GM19397 (cell line): ENCODE measurements around the gene C1QB.
"Not testable (repeated sequence)": the region's sequence is repeated elsewhere in the genome, so short reads cannot be mapped to it uniquely, and the experiment has no call there.

Experiments used
- ATAC-seq: cut with Tn5 transposase; IDR thresholded peaks from one replicate; pipeline ENCODE4 v1.9.1; 2021; ENCODE audit warnings: mild to moderate bottlenecking, moderate library complexity; ENCODE audit not compliant: unreplicated experiment

C1QB gene

DNA sequence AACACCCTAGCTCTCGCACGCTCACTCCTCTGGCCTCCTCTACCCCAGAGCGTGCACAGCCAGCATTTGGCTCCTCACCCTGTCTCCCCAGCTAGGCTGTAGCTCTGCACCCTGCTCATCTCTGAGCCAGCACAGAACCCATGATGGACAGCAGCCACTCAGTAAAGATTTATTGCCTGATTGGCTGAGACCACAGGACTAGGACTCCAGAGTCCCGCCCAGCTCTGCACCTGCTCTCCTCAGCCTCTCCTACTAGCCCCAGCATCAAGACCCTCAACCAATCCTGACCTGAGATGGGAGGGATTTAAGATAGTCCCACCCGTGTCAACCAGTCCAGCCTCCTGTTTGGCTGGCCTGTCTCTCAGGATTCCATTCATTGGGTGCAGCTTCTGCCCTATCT is 9.3 kb downstream of the C1QB start:
- no peak for ATAC-seq

DNA sequence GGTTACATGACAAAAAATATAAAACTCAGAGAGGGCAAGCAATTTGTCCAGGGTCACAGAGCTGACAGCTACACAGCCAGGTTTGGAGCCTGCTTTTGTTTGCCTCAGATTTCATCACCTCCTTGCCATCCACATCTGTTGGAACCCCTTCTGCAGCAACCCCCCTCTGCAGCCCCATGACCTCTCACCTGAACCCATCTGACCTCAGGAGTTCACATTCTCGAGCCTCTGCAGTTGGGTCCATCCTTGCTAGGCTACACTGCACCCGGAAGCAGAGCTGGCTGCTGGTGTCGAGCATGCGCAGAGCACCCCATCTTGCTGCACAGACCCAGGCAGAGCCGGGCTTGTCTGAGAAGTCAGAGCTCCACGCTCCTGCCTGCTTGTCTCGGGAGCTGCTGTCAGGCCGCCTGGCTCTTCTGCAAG is 10.0 kb downstream of the C1QB start:
- ATAC-seq, result no peak

DNA sequence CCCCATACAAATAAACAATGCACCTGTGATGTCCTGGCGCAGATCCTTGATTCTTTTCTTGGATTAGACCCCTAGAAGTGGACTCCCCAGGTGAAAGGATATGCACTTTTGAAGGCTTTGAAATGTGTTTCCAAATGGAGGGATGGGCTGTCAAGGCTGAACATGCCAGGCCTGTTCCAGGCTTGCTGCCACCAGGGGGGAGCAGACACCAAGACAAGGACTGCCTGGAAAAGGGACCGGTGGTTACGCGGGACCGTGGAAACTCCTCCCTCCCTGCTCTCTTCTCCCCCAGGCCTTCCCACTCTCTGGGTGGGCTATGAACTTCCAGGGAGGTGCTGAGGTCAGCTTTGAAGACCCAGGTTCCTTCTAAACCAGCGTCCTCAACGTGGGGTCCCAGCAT is 12.7 kb downstream of the C1QB start:
- ATAC-seq, result no peak

DNA sequence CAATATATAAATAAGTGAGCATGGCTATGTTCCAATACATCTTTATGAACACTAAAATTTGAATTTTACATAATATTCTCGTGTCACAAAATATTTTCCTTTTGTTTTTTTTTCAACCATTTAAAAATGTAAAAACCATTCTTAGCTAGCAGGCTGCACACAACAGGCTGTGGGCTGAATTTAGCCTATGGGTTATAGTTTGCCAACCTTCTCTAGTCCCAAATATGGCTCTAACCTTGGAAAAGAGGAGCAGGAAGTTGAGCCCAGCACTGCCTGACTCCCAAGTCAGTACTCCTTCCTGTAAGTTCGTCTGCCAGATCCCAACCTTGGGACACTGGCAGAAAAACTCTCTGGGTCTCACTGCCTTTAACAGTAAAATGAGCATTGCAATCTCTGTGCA is 13.4 kb downstream of the C1QB start:
- no peak for ATAC-seq

DNA sequence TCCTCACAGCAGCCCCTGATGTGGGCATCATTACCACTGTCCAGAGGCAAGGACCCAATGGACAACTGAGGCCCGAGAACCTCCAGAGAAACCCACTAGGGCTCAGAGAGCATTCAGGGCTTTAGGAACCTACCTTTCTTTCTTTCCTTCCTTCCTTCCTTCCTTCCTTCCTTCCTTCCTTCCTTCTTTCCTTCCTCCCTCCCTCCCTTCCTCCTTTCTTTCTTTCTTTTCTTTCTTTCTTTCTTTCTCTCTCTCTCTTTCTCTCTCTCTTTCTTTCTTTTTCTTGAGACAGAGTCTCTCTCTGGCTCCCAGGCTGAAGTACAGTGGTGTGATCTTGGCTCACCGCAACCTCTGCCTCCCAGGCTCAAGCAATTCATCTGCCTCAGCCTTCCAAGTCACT is 15.8 kb downstream of the C1QB start:
- not testable (repeated sequence) for ATAC-seq

DNA sequence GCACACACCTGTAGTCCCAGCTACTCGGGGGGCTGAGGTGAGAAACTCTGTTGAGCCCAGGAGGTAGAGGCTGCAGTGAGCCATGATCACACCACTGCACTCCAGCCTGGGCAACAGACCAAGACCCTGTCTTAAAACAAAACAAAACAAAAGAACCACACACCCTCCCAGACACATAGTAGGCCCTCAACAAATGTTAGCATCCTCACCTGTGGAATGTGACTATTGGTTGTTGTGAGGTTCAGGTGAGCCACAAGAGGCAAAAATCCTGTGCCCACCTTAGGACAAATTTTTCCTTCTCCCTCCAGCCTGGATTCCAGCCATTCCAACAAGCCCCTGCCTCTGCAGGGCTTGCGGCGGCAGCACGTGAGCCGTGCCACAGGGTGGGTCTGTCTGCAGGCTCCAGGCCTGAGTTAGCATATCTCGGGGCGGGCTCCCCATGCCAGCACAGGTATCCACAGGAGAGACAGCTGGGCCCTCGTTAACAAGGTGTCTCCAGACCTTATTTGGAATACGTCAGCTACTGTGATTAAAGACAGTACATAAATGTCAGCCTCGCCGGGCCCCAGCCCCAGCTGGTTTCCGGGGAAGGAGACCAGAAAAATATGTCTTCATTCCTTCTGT is 17.4 kb downstream of the C1QB start:
- no peak for ATAC-seq

DNA sequence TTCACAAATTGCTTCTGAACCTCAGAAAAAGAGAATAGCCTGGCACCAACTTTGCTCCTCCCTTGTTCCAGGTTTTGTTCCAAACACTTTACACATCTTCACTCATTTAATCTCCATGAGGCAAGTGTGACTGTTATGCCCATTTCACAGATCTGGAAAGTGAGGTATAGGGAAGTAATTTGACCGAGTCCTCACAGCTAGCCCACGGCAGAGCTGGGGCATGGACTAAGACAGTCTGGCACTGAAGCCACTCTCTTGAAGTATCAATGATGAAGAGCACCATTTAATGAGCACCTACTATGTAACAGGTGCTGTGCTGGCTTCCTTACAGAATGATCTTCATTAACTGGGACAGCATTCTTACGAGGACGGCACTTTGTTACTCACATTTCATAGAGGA is 19.0 kb downstream of the C1QB start:
- ATAC-seq, result no peak

DNA sequence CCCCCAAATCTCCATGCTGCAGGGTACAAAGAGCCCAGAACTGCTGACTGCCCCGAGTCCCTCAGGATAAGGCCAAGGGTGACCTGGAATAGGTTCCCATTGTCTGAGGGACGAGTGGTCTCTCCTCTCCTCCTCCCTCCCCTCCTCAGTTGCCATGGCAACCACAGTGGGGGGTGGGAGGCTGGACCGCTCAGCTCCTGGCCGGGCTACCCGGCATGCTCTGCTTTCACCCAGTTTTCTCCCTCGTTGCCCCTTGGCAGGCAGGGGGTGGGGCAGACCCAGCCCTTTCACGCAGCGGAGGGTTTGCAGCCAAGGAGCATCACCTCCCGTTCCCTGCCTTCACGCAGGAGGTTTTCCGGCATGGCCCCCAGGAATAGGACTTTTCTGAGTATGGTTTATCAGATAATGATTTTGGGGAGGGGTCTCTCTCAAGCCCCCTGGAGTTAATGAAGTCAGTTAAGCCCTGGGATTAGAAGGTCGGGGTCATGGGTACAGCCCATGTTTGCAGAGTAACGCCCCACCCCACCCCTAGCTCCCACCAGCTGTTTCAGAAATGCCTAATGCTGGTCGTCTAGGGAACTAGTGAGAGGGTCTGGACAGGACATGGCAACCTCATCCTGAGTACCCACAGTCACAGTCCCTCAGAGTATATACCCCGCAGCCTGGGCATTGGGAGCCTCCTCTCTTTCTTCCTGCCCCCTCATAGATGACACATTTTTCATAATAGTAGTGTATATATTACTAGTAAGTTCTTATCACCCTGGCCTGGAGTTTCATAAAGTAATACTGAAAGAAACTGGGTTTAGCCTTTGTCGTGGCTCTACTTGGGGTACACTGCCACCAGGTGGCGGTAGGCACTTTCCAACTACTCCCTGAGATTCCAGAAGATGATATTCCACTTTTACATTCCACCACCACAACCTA is 20.7 kb downstream of the C1QB start:
- no peak for ATAC-seq

DNA sequence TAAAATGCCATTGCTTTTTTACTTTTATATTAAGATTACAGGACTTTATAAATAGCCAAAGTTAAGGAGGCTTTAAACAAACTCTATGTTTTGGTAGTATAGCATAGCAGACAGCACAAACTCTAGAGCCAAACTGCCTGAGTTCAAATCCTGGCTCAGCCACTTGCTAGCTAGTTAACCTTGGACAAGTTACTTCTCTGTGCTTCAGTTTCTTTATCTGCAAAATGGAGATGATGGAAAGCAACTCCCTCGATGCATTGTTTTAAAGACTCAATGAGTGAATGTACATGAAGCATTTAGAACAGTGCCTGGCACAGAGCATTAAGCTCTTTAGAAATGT is 21.3 kb downstream of the C1QB start:
- ATAC-seq, result no peak

DNA sequence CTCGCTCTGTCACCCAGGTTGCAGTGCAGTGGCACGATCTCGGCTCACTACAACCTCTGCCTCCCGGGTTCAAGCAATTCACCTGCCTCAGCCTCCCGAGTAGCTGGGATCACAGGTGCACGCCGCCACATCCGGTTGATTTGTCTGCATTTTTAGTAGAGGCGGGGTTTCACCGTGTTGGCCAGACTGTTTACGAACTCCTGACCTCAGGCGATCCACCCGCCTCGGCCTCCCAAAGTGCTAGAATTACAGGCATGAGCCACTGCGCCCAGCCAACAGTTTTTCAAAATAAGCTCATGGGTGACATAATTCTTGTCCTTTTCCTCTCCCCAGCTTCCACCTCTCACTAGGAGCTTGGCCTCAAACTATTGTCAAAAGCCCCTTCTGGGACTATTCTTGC is 23.1 kb downstream of the C1QB start:
- not testable (repeated sequence) for ATAC-seq

DNA sequence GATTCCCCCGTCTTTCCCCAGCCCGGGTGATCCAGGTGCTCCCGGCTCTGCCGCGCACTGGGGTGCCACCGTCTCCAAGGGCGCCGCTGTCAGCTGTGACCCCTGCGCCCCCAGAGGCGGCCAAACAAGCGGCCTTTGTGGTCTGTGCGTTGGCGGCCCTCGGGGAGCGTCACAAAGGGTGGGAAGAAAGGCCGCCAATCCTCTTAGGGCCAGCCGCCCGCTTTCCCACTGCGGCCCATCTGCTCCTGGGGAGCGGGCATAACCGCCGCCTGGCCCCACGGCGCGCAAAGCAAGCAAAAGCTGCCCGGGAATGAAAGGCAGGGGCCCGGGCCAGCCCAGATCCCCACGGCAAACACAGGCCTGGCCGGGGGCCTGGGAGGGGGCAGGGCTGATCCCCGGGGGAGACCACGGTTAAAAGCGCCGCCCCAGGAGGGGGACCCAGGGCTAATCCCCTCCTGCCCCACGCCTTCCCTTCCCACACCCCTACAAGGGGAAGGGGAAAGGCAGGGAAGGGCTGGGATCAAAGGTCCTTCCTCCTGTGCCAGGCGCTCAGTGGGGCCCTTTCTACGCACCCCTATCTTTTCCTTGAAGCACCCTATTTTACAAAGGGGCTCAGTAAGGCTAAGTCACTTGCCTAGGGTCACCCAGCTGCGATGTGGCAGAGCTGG is 24.0 kb downstream of the C1QB start:
- no peak for ATAC-seq

DNA sequence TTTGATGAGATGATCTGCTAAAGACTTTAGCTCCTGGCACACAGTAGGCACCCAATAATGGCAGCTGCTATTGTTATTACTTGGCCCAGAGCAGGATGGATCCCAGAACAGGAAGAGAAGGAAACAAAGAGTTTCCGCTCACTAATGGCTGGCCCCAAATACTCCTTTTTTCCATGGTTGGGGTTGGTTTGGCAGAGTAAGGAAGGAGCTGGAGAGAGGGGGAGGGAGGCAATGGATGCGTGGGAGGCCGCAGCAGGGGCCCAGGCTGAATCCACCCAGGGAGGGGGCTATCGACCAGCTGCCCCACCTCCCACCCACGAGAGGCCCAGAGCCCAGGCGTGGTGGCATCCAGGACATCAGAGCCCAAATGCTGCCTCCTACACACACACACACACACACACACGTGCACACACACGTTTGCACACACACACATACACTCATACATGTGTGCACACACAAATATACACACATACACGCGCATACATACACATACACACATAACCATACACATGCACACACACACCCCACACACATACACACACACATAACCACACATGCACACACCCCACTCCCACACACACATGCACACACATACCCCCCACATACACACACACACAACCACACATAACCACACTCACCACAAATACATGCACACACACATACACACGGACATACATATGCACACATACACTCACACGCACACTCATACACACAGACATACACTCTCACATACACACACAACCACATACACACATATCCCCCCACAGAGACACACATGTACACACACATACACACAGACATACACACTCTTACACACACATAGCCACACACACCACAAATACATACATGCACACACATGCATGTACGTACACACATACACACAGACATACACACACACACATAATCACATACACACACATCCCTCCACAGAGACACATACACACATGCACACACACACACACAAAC is 25.2 kb downstream of the C1QB start:
- no peak for ATAC-seq

DNA sequence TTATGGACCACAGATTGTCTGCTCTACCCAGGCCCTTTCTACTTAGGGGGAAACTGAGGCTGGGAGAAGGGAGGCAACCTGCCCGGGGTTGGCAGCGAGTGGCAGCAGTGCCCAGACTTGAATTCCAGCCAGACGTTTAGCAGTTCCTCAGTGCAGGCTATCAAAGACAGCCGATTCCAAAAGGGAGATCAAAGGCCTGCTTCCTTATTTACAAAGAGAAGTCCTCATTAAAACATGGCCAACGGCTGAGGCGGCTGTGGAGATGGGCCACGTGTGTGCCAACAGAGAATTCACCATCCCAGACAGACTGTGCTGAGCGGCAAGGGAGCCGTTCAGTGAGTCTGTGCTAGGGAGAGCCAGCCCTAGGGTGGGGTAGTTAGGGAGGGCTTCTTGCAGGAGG is 27.7 kb downstream of the C1QB start:
- no peak for ATAC-seq

DNA sequence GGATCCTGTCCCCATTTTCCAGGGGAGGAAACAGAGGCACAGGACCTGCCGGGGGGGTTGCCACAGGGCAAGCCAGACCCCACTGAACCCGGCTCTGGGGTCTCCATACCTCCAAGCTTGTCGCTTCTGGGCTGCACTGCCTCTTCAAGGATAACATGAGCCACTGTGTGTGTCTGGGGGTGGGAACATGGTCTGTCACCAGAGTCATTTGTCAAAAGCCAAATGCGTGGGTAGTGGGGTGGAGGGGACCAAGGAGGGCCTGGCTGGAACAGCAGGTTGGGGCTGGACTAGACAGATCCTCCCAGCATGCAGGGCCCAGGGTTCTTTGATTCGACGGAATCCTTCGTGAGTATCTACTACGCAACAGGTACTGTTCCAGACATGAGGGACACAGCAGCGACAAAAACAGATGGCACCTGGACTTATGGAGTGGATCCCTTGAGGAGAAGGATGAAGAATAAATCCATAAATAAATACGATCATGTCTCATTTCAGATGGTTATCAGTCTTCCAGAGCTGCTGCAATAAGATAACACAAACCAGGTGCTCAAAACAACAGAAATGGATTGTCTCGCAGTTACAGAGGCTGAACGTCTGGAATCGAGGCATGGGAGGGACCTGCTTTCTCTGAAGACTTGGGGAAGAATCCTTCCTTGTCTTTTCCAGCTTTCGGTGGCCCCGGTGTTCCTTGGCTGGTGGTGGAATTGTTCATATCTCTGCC is 28.7 kb downstream of the C1QB start:
- ATAC-seq, result no peak

DNA sequence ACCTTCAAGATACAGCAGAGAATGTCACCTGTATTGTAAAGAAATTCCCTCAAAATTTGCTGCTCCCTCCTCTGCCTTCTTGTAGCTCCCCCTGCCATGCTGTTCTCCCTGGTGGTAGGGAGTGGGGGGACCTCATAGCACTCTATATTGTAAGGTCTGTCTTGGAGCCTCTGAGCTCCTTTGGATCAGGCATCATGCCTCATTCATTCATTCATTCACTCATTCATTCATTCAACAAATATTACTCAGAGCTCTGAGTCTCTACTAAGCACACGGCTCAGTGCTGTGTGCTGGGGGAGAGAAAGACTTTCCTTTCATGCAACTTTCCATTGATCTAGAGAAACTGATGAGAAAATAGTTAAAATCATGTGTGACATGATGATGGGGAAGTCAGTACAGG is 30.5 kb downstream of the C1QB start:
- ATAC-seq, result no peak

DNA sequence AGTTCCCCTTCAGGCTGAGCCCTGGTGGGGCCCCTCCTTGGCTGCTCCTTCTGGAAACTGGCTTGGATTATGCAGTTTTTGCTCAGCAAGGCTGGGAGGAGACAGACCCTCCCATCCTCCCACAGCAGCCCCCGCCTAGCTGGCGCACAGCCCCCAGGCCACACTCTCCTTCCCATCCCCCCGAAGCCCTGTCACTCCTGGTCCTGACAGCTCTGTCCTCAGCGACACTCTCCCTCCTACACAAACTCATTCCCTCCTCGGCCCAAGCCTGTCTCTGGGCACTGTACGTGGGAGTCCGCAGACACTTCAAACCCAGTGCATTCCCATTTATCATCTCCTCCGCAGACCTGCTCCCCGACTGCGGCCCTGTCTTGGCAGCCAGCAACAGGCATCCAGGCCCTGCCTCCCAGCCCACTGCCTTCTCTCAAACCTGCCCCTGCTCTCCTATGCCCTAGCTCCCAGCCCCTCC is 32.6 kb downstream of the C1QB start:
- ATAC-seq, result no peak

DNA sequence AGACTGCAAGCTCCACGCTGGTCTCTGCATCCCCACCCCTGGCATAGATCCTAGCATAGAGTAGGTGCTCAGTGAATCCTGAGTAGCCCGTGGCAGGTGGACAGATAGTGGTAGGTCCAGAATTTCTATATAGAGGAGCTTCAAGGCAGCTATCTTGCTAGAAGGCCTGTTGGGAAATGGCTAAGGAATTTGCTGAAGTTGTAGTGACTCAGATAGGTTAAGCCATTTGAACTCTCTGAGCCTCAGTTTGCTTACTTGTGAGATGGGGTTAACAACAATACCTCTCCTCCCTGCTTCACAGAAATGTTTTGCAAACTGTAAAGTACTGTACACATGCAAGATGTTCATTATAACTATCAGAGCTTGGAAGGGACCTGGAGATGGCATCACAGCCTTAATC is 34.2 kb downstream of the C1QB start:
- no peak for ATAC-seq

DNA sequence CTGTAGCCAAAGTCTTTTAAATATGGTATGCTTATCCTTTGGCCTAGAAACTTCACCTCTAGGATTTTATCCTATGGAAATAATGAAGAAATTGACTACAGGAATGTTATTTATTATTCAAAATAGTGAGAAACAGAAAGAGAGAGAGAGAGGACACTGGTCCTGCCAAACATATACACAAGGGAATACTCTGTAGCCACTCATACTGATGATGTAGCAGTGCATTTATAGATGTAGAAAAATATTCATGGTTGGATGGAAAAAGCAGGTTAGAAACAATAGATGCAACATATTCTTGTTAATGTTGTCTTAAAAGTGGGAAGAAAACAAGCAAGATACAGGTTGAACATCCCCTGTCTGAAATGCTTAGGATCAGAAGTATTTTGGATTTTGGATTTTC is 35.4 kb downstream of the C1QB start:
- ATAC-seq, result no peak

DNA sequence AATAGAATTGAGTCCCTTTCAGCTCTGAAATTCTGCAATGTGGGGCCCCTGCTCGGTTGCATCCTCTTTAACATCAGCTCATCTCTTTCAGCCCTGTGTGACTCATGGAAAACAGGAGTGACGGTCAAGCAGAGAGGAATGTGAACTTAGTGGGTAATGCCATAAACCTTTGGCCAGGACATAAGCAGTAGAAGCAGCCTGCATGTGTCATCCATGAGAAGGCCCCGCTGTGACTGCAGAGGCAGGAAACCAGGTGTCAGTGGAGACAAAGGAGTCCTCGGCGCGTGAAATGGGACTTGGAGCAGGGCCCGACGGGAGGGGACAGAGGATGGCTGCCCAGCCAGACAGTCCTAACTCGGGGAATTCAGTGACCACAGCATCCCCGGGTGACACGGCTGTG is 36.5 kb downstream of the C1QB start:
- no peak for ATAC-seq
